GM15510 (cell line): ENCODE data around the gene TPRG1L.

Experiments
- POLR2A ChIP-seq: IDR thresholded peaks from 3 replicates; pipeline ENCODE4 v1.6.1; 2011; ENCODE audit warnings: borderline replicate concordance; ENCODE audit not compliant: insufficient read length; ENCODE audit errors: extremely low read depth

The TPRG1L gene

DNA sequence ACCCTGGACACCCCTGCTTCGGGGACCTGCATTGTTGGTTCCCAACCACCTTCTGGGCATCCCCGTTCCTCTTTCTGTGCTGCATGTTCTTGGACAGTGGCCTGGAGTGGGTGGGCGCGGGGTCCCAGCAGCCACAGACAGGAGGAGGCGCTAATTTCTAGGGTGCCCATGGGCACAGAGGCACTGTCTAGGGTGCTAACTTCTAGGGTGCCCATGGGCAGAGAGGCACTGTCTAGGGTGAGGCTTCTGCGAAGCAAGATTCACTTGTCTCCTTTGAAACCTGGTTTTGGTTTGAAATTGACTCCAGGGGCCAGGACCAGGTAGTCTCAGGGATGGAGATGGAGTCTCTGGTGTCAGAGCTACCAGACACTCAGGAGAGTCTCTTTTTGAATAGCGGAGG, 12.7 kb upstream of the TPRG1L start:
- TF ChIP-seq POLR2A = no peak

DNA sequence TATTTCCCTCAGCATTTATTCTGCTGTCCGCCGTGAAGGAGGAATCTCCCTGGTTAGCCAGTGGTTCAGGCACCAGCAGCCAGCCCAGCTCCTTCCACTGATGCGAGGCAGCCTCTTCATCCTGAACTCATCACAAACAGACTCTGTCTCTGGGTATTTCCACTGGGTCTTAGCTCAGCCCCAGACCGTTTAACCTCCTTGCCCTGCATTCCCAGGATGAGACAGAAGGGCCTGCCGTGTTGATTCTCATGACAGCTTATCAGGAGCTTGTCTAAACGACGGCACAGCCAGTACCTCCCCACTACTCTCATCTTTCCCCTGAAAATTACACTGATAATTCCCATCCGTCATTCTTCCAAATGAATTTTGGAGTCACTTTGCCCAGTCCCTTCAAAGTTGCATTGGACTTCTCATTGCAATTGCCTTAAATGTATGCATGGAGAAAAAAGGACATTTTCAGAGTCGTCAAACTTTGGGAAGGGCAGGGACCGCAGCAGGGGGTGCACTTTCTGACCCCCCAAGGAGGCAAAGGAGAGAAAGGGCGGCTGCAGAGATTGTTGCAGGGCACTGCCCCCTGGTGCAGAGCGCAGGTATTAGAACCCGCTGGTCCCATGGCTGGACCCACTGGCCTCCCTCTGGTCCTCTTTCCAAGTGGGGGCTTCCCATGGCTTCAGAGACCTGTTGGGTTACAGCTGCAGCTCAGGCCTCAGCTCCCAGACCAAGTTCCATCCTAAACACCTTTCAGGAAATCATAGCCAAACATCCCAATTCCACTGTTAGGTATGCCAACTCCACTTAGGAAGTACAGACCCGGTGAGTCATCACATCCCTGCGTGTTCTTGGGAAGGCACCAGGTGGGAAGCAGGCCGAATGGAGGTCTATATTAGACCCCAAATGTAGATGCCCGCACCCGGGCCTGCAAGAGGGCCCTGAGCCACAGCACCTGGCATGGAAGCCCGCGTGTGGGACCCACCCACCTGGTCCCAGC, 9.8 kb upstream of the TPRG1L start:
- TF ChIP-seq POLR2A = no peak

DNA sequence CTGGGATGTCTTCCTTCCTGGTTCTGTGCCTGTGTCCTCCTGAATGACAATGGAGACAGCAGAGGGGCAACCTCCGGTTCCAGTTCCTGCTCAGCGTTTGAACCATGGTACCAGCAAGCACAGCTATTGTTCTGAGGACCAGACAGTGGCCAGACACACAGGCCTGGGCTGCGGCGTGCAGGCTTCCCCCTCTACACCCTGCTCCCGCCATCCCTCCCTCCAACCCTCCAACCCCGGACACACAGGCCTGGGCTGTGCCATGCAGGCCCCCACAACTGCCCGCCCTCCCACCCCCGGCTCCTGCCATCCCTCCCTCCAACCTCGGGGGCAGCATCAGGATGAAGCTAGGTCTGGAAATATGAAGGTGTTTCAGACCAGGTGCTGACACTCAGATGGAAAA, 8.0 kb upstream of the TPRG1L start:
- TF ChIP-seq POLR2A = no peak

DNA sequence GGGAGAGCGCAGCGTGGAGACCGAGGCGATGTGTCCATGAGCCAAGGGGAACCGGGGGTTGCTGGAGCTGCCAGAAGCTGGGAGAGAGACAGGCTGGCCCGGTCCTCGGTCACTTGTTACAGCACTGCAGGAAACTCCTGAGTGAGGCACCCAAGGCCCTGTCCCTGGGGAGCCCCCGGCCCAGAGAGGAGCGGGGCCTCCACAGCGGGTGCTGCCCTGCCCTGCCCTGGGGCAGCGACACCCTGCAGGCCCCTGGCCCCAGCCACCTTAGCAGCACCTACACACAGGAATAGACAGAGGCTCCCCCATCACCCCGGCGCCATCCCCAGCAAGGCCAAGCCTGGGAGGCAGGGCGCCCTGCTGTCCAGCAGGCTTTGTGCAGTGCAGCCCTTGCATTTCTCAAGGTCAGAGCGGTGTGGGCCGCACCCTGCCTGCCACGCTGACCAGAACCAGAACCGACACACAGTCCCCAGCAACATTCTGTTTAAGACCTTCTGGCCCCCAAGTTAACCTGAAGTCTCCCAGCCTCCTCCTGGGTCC, 6.9 kb upstream of the TPRG1L start:
- TF ChIP-seq POLR2A = no peak

DNA sequence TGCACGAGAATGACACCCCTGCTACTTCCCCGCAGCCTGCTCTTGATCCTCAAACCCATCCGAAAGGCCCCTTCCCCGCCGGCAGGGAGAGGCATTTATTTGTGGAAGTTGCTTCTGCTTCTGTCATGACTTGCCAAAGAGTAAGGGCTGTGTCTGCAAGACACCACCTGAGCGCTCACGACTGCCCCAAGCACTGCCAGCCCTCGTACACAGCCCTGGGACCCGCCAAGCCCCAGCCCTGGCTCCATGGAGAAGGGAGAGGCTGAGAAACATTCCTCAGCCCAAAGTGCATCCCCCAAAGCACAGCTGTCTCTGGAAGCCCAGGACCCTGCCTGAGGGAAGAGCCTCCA, 6.3 kb upstream of the TPRG1L start:
- TF ChIP-seq POLR2A = no peak

DNA sequence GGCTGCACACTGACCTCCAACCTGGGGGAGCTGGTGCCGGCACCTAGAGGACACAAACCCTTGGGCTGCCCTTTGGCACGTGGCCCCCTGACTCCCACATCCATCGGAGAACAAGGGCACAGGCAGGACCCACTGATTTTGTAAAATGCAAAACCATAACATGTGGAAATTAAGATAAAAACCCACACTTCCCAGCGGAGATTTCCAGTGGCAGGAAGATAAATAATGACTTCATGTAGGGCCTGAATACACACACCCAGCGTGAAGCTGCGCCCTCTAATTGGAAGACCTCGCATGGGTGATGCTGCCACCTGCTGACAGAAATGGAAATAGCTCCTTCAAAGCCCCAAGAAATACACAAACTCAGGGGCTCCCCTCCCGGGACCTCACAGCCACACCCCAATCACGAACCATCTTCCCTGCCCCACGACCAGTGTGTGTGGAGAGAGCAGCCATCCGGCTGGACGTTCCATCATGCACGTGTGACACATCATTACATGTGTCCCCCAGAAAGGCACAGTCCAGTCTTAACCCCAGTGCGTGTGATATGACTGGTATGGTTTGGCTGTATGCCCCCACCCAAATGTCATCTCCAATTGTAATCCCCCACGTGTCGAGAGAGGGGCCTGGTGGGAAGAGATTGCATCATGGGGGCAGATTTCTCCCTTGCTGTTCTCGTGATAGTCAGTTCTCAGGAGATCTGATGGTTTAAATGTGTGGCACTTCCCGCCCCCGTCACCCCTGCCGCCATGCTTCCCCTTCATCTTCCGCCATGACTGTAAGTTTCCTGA, 5.7 kb upstream of the TPRG1L start:
- no peak for TF ChIP-seq POLR2A

DNA sequence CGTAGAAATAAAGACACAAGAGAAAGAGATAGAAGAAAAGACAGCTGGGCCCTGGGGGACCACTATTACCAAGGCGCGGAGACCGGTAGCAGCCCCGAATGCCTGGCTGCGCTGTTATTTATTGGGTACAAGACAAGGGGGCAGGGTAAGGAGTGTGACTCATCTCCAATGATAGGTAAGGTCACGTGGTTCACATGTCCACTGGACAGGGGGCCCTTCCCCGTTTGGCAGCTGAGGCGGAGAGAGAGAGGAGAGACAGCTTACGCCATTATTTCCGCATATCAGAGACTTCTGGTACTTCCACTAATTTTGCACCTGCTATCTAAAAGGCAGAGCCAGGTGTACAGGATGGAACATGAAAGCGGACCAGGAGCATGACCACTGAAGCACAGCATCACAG, 4.1 kb upstream of the TPRG1L start:
- no peak for TF ChIP-seq POLR2A

DNA sequence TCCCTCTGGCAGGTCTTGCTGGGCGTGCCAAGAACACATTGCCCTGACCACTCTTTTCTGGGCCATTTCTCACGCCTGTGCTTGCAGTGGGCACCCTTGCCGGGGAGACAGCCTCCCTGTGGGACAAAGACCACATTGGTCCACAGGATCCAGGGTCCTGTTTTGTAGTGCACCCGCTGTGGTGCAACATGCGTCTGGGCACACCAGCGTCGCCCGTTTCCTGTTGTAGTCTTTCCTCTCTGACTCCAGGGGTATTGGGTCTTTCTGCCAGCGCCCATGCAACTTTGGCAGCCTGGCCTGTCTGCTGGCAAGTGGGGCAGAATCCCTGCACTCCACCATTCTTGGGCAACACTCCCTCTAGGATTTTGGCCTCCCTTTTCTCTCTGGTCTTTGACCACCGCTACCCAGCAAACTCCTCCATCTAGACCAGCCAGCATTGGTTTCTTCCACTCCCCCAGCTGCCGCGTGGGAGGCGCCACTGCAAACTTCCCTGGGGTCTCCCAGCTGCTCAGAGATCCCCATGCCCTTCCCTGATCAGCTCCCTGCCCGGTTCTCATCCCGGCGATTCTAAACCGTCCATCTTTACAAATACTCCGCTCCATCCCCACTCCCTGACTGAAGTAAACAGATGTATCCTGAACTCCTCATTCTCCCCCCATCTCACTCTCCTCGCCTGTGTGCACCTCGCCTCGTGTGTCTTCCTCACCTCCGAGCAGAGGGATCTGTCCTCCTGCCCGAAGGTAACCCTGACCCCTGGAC, 1.2 kb upstream of the TPRG1L start:
- no peak for TF ChIP-seq POLR2A

DNA sequence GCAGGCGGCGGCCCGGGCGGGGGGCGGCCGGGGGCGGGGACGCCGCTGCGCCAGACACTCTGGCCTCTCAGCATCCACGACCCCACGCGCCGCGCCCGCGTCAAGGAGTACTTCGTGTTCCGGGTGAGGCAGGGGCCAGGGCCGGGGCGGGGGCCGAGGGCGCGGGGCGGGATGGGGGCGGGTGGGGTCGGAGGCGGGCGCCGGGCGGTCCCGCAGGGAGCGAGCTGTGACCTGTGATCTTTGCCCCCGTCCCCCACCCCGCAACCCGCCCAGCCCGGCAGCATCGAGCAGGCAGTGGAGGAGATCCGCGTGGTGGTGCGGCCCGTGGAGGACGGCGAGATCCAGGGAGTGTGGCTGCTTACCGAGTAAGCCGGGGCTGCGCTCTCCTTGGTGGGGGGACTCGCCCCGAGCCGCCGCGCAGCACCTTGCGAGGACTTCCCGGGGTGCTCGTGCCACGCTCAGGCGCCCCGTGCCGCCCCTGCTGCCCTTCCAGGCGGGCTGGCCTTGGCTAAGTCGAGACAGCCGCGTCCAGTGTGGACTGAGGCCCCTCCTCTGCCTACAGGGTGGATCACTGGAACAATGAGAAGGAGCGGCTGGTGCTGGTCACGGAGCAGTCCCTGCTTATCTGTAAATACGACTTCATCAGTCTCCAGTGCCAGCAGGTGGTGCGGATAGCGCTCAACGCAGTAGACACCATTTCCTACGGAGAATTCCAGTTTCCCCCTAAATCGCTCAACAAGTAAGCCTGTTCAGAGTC, 514 bp downstream of the TPRG1L start:
- no peak for TF ChIP-seq POLR2A

DNA sequence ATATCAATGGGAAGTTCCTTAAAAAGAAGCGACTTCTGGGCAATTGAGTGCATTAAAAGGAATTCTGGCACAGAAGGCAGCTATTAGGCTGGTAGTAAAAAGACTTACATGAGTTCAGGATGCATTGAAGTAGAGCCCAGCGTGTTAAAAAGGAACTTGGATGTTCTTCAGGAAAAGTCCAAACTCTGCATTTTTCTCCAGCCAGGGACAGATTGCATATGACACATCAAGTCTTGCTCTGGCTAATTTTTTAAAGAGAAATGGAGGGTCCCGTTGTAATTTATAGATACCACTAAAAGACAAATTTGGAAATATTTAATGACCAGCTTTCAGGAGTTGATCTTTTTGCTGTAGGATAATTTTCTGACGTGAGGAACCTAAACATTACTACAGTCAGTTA, 1.2 kb downstream of the TPRG1L start:
- TF ChIP-seq POLR2A = no peak

DNA sequence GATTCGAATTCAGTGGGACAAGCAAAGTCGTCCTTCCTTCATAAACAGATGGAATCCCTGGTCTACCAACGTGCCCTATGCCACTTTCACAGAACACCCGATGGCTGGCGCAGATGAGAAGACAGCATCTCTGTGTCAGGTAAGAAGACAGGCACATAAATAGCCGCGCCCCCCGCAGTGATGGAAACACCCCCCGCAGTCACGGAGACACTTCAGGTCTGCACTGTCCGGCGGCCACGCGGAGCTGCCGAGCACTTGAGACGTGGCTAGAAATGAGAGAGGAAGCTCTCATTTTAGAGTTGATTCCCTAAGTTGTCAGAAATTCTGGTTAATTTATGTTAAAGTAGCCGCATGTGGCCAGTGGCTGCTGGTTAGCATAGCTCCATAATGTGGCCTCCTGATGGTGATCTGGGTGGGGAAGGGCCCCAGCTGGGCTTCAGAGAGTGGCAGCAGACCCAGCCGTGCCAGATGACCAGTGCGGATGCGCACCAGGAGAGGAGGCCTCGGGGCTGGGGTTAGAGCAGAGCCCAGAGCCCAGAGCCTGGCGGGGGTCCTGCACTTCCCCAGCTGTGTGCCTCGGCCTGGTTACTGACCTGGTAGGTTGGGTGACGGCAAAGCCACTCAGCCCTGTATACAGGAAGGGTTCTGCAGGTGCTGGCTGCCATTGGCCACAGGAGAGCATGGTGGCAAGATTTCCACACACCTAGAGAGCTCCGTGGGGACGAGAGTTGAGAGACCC, 2.9 kb downstream of the TPRG1L start:
- no peak for TF ChIP-seq POLR2A

DNA sequence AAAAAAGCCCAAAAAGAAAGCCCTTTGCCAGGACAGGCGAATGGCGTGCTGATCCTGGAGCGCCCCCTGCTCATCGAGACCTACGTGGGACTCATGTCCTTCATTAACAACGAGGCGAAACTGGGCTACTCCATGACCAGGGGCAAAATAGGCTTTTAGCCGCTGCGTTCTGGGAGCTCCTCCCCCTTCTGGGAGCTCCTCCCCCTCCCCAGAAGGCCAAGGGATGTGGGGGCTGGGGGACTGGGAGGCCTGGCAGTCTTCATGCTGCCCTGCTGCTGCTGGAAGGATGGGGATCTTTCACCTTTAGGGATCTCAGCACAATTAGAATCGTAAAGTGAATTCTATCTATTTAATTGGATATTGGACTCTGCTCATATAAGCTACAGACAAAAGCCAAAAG, 3.6 kb downstream of the TPRG1L start:
- TF ChIP-seq POLR2A = no peak

DNA sequence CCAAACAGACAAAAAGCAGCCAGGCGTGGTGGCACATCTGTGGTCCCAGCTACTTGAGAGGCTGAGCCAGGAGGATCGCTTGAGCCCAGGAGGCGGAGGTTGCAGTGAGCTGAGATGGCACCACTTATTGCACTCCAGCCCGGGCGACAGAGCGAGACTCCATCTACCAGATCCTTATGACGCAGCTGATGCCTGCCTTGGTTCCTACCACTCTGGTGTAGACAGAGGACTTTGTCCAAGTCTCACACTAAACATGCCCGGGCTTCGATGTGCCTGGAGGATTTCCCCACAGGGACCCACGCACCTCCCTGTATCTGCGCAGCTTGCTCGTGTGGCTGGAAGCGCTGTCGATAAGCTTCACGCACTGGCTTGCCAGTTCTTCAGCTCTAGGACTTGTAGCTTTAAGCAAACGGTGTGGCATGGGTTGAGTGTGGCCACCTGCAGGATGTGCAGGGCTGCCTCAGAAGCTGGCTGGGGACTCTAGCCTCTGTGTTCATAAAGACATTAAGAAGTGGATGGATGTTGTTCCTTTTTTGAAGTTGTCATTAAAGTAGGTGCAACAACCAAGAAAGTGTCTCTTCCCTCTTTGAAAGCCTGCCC, 4.8 kb downstream of the TPRG1L start:
- TF ChIP-seq POLR2A = no peak
